Erythroblast (primary cell): ENCODE results near the gene COQ10A.

ENCODE experiments used
- DNase-seq, 2 experiments: peaks; one replicate each; lab custom pipeline; 2025; lab: John Stamatoyannopoulos, UW
- GATA1 ChIP-seq: IDR thresholded peaks from 2 replicates; pipeline ENCODE4 v1.6.1; 2011; ENCODE audit warnings: low read depth, mild to moderate bottlenecking, control low read depth, low read length, moderate library complexity
- POLR2A ChIP-seq: IDR thresholded peaks from 2 replicates; pipeline ENCODE4 v1.6.1; 2011; ENCODE audit warnings: mild to moderate bottlenecking, low read length

The COQ10A gene

DNA sequence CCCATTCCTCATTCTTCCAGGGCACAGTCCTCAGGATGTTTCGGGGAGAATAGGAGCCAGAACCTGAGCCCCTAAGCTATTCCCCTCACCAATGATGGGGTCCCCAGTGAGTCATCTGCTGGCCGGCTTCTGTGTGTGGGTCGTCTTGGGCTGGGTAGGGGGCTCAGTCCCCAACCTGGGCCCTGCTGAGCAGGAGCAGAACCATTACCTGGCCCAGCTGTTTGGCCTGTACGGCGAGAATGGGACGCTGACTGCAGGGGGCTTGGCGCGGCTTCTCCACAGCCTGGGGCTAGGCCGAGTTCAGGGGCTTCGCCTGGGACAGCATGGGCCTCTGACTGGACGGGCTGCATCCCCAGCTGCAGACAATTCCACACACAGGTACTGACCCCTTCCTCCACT lies 35.6 kb upstream of the COQ10A start:
- no peak for DNase-seq
- TF ChIP-seq GATA1 (no peak), POLR2A (no peak)

DNA sequence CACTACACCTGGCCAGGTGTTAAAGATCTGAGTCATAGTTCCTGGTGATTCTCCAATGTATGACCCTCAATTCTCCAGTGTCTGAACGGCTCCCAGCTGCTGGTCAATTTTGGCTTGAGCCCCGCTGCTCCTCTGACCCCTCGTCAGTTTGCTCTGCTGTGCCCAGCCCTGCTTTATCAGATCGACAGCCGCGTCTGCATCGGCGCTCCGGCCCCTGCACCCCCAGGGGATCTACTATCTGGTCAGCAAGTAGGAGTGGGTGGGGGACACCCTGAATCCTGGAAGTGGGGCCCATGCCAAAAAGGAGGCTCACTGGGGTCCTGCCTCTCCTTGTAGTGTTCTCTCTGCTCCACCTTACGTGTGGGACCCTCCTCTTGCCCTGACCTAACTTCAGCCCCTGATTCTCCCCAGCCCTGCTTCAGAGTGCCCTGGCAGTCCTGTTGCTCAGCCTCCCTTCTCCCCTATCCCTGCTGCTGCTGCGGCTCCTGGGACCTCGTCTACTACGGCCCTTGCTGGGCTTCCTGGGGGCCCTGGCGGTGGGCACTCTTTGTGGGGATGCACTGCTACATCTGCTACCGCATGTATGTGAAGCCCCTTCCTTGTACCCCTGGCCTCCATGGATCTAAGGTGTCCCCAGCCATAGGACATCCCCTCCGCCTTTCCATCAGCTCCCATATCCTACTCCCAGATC lies 31.9 kb upstream of the COQ10A start:
- peak; percentile 37 to 59 for DNase-seq
- TF ChIP-seq GATA1 (no peak), POLR2A (no peak)

DNA sequence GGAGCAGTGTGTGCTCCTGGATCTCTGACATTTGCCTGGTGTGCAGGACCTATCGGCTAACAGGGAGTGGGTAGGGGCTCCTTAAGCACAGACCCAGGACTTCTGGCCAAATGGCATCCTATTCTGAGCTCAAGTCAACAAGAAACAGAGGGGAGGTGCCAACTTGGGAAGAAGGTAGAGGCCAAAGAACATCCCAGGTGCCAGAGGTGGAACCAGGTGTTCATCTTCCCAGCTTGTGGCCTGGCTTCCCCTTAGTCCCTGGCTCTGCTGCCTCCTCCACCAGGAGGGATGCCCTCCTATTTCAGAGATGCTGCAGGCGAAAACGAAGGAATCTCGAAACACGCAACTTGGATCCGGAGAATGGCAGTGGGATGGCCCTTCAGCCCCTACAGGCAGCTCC lies 30.7 kb upstream of the COQ10A start:
- no peak for DNase-seq
- no peak for TF ChIP-seq GATA1
- TF ChIP-seq POLR2A: no peak

- no peak for TF ChIP-seq POLR2A
- TF ChIP-seq GATA1: no peak
- DNase-seq: no peak
Observed at GRCh38 chr12:56236985-56237384, 29.8 kb upstream of the COQ10A start.

DNA sequence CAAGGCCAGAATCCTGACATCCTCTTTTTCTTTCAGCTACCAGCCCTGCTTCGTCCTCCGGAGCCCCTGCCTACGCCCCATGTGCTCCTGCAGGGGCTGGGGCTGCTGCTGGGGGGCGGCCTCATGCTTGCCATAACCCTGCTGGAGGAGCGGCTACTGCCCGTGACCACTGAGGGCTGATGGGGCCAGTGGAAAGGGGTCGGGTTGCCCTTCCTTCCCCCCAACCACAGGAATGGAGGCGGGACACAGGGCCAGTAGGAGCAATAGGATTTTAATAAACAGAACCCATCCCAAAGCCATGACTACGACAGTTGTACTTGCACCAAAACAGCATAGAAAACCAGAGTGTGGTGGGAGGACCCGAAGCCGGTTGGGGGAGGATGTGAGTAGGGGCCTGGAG lies 29.2 kb upstream of the COQ10A start:
- no peak for TF ChIP-seq GATA1
- no peak for DNase-seq

DNA sequence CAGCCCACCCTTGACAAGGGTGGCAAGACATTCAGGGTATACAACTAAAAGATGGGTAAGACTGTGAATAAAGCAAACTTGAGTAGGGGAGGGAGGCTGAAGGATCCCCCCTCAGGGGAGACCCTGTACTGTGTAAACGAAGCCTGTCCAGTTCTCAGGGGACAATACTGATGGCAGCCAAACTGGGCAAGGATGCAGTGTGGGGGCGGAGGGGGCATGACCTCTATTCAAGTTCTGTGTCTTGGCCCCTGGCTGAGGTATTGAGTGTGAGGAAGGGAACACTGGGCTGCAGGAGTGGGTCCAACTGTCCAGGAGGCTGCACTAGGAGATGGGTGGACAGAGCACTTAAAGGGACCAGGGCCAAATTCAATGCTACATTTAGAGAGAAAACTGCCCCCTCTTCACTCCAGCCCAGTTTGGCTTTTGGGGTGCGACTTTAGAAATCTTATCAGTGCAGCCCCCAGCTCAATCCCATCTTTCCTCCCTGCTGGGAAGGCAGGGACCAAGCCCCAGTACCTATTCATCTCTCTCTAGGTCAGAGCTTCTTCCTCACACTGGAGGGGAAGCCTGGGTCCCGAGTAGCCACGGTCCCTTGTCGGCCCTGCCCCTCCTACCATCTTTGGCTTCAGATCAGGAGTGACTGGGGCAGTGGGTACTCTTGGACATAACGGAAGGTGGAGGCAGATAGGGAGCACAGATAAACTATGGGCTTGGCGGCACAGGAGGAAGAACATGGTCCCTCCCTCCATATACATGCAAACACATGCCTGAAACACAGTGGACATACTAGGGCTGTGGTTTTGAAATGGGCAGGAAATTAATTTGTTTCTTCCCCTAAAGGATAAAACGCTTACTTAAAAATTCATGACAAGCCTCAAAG lies 25.1 kb upstream of the COQ10A start:
- DNase-seq: peak; percentile 46 to 62
- TF ChIP-seq GATA1 (no peak), POLR2A (no peak)

DNA sequence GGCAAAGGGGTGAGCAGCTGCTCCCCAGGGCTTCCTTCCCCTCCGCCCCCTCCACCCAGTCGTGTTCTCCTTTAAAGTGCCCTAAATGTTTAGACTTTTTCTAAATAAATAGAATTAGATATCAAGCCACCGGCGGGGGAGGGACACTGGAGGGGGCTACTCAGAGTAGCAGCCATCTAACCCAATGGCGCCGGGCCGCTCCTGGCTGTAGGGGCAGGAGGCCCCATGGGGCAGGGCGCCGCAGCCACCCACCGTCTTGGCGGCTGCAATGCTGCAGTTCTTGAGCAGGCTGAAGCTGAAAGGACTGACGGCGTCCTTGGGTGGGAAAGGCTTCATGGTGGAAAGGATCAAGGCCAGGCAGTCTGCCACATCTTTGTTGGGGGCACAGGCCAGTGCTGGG lies 23.8 kb upstream of the COQ10A start:
- DNase-seq: peak; percentile 43 to 56
- TF ChIP-seq GATA1 (no peak), POLR2A (no peak)

DNA sequence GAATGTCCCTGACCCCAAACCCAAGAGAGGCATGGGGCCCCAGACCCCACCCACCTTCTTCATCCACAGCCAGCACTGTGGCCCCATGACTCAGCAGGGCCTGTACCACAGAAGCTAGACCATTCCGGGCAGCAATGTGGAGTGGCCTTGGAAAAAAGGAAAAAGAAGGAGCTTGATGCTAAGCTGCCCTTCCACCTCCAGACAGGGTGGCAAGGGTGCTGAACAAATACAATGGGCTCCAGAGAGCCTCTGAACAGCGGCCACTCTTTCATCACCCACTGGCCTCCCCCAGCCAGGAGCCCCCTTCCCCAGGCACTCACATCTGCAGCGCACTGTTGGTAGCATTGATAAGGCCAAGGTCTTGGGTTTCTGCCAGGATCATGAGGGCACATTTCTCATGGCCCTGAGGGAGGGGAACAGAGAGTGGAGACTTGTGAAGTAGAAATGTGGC lies 23.0 kb upstream of the COQ10A start:
- TF ChIP-seq GATA1 (peak; percentile 20), POLR2A (peak; percentile 34)
- DNase-seq: peak; percentile 95 to 96

- TF ChIP-seq GATA1 (no peak), POLR2A (no peak)
Observed at GRCh38 chr12:56244494-56244893, 22.2 kb upstream of the COQ10A start.

DNA sequence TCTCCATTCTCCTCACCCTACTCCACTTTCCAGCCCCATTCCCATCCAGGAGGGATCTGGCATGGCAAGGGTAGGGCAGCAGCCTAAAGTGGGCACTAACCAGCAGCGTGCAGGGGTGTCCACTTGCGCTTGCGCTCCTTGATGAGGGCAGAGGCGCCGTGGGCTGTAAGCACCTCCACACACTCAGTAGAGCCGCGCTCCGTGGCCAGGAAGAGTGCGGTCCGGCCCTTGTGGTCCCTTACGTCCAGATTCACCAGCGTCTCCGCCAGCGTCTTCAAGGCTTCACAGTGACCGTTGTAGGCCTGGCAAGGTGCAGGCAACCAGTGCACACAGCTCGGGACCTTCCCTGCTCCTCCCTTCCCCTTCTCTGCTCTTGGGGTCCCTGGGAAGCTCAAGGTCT lies 18.8 kb upstream of the COQ10A start:
- TF ChIP-seq GATA1 (no peak), POLR2A (no peak)
- DNase-seq: no peak

More at GRCh38 chr12:56244494-56244893, 22.2 kb upstream of the COQ10A start:
- DNase-seq: no peak

GRCh38 chr12:56248711-56249110 lies 18.0 kb upstream of the COQ10A start:
- no peak for DNase-seq
- TF ChIP-seq POLR2A: no peak
- TF ChIP-seq GATA1: no peak

DNA sequence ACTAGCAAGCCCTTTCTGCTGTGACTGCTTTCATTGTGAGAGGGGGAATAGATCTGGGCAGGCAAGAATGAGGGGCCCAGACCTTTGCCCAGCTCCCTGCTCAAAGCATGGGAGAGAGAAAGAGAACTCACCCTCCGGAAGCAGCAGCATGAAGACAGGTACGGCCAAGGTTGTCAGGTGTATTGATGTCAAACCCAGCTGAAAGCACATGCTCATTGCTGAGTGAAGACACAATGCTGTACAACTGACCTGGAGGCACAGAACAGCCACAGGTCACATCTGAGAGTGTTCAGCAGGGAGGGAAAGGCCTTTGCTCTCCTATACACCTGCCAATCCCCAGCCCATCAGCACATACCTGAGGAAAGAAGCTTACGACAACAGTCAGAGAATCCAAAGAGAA lies 14.1 kb upstream of the COQ10A start:
- DNase-seq: no peak
- TF ChIP-seq POLR2A (no peak), GATA1 (no peak)

GRCh38 chr12:56253091-56253490 lies 13.7 kb upstream of the COQ10A start:
- DNase-seq: peak; percentile 66 to 73
- TF ChIP-seq GATA1 (no peak), POLR2A (no peak)

- TF ChIP-seq GATA1: no peak
- TF ChIP-seq POLR2A: no peak
- no peak for DNase-seq
Observed at GRCh38 chr12:56255671-56256070, 11.1 kb upstream of the COQ10A start.
